ENCODE measurements around the gene CROCC. TPM values are rescaled to one million over a fixed set of nuclear protein-coding genes. Genes with fewer than 3 reads are reported as not detected.
"Not testable (repeated sequence)": the region's sequence is repeated elsewhere in the genome, so short reads cannot be mapped to it uniquely, and the experiment has no call there.

Gene CROCC
- 12.6 and 19.4 TPM in 2 replicates for total RNA-seq (2014; rRNA removed; shearing (Covaris generic))

- Histone ChIP-seq H3K27me3 (no peaks in the 10 kb centered on the region), H3K4me3 (peak within 1 kb of the TSS; percentile 41), H3K36me3 (no peaks in the 10 kb centered on the region), H3K4me1 (peaks cover 11% of the 10 kb centered on the region; the same call in 1 of the 2 replicates), H3K9me3 (replicated peaks) (no peaks in the 10 kb centered on the region), H3K27ac (peak within 1 kb of the TSS; percentile 37)
- peak; percentile 83 to 85 for DNase-seq
These were observed at the start of gene CROCC for GRCh38 chr1:16921391-16922185. Gene CROCC, plus strand, starts transcription at chr1:16921931. Its CDS starts 88 bp downstream, at chr1:16922019.

- H3K4me3 ChIP-seq; H3K36me3 ChIP-seq; H3K4me1 ChIP-seq; H3K27me3 ChIP-seq; H3K27ac ChIP-seq; DNase-seq; H3K9me3 ChIP-seq (replicated peaks): not testable (repeated sequence)
These were observed 49.3 kb upstream of the CROCC start for GRCh38 chr1:16872152-16873075.

- DNase-seq; H3K4me3 ChIP-seq; H3K27me3 ChIP-seq; H3K27ac ChIP-seq; H3K4me1 ChIP-seq; H3K9me3 ChIP-seq (replicated peaks); H3K36me3 ChIP-seq: not testable (repeated sequence)
These were observed 48.5 kb upstream of the CROCC start for GRCh38 chr1:16873076-16873879.

DNA sequence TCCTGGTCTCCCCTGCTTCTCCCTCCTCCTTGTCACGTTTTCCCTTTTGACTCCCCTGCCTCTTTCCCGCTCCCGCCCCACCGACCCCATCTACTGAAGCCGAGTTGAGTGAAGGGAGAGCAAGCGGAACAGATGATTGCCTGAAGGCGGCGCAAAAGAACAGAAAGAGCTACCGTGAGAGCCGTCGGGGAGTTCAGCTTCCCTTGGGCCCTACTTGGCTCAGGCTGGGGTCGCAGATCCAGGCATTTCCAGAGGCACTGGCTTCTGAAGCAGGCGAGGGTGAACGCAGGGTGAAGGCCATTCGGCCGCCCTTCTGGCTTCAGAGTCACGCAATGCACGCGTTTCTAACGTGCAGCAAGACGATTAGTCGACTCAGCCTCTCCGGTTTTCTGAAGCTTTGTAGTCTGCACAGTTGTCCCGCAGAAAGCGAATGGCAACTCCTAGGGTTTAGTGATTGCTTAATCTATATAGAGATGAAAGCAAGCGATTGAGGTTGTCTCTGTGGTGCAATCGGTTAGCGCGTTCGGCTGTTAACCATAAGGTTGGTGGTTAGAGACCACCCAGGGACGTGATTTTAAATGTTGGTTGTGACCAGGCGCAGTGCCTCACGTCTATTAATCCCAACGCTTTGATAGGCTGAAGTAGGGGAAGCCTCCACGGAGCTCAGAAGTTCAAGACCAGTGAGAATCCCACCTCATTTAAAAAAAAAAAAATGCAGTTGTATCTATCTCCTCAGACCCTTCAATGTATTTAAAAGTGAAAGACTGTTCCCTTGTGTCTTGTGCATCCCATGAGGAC is 46.6 kb upstream of the CROCC start:
- not testable (repeated sequence) for H3K4me1 ChIP-seq; H3K36me3 ChIP-seq; H3K9me3 ChIP-seq (replicated peaks); H3K27me3 ChIP-seq; DNase-seq; H3K4me3 ChIP-seq; H3K27ac ChIP-seq

GRCh38 chr1:16881742-16882141 is 40.0 kb upstream of the CROCC start:
- H3K36me3 ChIP-seq; H3K4me3 ChIP-seq; H3K27me3 ChIP-seq; H3K9me3 ChIP-seq (replicated peaks): not testable (repeated sequence)
- Histone ChIP-seq H3K4me1 (peaks cover 18% of the 10 kb centered on the region; the same call in 1 of the 2 replicates), H3K27ac (peak overlapping the region; percentile 11; the same call in 1 of the 2 replicates)
- peak; percentile 83 to 92 for DNase-seq

- H3K36me3 ChIP-seq = no peaks in the 10 kb centered on the region
- no peaks in the 10 kb centered on the region for H3K9me3 ChIP-seq (replicated peaks)
- DNase-seq = no peak
- peaks cover 18% of the 10 kb centered on the region; the same call in 1 of the 2 replicates for H3K4me1 ChIP-seq
- no peaks in the 10 kb centered on the region for H3K27me3 ChIP-seq
- H3K4me3 ChIP-seq = no peak overlapping the region
- H3K27ac ChIP-seq = no peak overlapping the region
These were observed 38.7 kb upstream of the CROCC start for GRCh38 chr1:16882986-16883385.

DNA sequence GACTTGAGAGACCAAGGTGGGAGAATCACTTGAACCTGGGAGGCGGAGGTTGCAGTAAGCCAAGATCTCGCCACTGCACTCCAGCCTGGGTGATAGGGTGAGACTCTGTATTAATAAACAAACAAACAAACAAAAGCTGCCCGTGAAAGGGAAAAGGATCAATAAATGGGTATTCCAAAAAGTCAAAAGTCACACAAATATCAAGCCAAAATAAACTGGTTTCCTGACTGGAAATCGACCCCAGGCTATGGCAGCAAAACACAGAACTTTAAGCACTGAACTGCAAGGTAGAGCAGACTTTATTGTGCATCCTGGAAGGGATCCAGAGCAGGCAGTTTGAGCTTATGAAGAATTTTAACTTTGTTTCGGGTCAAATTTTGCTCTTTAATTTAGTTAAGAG is 37.2 kb upstream of the CROCC start:
- H3K27ac ChIP-seq, H3K4me3 ChIP-seq: not testable (repeated sequence)

DNA sequence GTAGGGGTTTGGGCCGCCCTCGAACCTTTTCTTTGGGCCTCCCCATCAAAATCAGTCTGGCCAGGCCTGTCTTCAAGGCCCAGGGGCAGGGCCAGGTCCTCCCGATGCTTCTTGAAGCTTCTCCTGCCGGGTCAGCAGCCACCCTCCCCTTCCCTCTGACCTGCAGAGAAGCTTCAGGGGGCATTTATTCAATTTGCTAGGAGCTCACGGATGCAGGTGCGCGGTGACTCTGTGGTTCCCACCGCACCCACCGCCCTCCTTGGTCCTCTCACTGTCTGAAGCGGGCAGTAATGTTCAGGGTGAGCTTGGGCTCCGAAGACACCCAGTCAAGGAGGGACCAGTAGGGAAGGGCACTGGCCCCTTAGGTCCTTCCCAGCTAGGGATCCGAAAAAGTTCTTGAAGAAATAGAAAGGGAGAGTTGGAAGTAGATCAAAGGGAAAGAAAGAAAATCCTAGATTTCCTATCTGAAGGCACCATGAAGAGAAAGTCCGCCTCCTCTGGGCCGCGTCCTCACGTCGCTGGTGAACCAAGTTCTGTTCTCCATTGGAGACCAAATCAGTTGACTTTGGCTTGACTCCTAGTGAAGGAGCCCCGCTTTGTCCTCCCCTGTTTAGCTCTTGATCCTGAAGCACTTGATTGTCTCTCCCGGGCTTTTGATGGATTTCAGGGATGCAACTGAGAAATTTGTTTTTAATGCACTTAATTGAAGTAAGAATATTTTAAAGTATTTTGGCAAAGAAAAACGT is 34.7 kb upstream of the CROCC start:
- Histone ChIP-seq H3K4me1 (peaks cover 7% of the 10 kb centered on the region; the same call in 1 of the 2 replicates), H3K9me3 (replicated peaks) (no peaks in the 10 kb centered on the region)

More for the DNA sequence above, 37.2 kb upstream of the CROCC start:
- not testable (repeated sequence) for H3K27me3 ChIP-seq; DNase-seq; H3K36me3 ChIP-seq; H3K9me3 ChIP-seq (replicated peaks)
- peaks cover 12% of the 10 kb centered on the region; the same call in 1 of the 2 replicates for H3K4me1 ChIP-seq

DNA sequence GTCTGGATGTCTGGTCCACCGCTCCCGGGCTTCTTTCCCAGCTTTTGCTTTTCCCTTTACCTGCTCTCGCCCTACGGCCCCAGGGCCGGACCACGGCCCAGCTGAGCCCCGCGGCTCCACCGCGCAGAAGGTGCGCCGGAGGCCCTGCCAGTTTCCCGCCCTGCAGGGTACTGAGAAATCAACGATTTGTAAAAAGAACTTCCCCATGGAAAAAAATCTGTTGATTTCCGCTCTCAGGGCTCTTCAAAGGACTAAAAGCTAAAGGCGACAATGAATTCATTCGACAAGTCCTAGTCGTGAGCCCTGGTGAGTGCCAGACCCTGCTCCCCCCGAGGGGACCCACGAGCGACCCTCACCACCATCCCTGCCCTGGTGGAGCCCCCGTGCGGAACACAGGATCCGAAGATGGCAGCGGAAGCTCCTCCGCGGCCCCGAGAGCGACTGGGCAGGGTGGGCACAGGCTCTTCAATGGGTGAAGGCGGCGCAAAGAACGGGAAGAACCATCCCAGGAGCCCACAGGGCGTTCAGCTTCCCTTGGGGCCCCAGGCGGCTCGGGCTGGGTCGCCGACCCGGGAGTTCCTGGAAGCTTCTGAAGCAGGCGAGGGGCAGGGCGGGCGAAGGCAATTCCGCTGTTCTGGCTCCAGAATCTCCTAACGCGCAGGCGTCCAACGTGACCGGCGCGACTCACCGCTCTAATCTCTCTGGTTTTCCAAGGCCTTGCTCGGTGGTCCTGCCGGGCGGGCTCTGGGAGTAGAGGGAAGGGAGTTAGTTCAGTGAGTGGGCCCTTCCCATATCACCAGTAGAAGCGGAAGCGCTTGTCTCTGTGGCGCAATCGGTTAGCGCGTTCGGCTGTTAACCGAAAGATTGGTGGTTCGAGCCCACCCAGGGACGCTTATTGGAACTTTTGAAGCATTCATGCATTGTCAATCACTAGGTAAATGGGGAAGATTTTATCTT is 32.6 kb upstream of the CROCC start:
- H3K4me1 ChIP-seq = no peaks in the 10 kb centered on the region
- no peaks in the 10 kb centered on the region for H3K27me3 ChIP-seq
- H3K4me3 ChIP-seq = no peak overlapping the region
- no peaks in the 10 kb centered on the region for H3K36me3 ChIP-seq
- no peak for DNase-seq
- no peak overlapping the region for H3K27ac ChIP-seq
- no peaks in the 10 kb centered on the region for H3K9me3 ChIP-seq (replicated peaks)

More for the DNA sequence above, 34.7 kb upstream of the CROCC start:
- Histone ChIP-seq H3K36me3 (no peaks in the 10 kb centered on the region), H3K4me3 (no peak overlapping the region), H3K27me3 (no peaks in the 10 kb centered on the region), H3K27ac (no peak overlapping the region)
- DNase-seq = no peak

DNA sequence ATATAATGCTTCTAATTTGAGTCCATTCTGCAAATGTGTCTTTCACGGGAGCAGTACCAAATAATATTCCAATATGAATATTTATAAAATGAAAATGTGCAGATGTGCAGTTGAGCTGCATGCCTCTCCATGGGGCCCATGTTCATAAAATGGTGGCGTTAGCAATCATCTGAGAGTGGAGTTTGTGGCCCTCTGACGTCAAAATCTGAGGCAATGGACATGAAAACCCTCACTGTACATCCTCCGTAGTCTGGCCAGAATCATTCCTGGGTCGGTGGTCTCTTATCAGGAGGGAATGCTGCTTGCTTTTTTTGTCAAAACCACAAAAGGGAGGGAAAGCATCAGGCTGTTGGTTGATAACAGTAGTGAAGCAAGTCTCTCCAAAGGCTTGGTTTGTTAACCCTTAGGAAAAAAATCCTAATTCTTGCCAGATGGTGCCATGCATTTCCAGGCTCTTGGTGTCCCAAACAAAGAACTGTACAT is 31.2 kb upstream of the CROCC start:
- H3K36me3 ChIP-seq; DNase-seq; H3K4me3 ChIP-seq; H3K27me3 ChIP-seq; H3K4me1 ChIP-seq; H3K27ac ChIP-seq; H3K9me3 ChIP-seq (replicated peaks): not testable (repeated sequence)

GRCh38 chr1:16891057-16891456 is 30.7 kb upstream of the CROCC start:
- H3K4me1 ChIP-seq; H3K27ac ChIP-seq; H3K9me3 ChIP-seq (replicated peaks); H3K27me3 ChIP-seq; DNase-seq; H3K4me3 ChIP-seq; H3K36me3 ChIP-seq: not testable (repeated sequence)

GRCh38 chr1:16892978-16893525 is 28.7 kb upstream of the CROCC start:
- not testable (repeated sequence) for H3K4me1 ChIP-seq; H3K27me3 ChIP-seq; H3K4me3 ChIP-seq; H3K27ac ChIP-seq; H3K36me3 ChIP-seq; H3K9me3 ChIP-seq (replicated peaks); DNase-seq

Data from SJCRH30 (cell line).